ENCODE measurements around the gene POTEG.
"Not testable (repeated sequence)": the region's sequence is repeated elsewhere in the genome, so short reads cannot be mapped to it uniquely, and the experiment has no call there.

Gene POTEG

DNA sequence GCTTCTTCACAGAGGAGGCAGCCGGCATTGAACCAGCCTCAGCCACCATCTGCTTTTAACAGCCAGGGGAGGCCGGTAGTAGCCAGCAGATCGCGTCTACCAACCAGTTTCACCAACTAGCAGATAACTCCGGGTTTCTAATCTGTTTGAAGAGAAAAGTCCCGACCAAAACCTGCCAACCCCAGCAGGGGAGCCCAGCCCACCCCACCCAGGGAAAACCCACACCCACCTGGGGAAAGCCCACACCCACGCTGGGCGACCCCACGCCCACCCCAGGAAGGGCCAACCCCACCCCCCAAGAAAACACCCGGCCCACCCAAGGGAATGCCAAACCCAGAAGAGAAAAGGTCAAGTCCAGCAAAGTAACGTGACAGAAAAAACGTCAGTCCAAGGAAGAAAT, at the start of gene POTEG:
TSS of gene POTEG (minus strand) at position 101 of the 400 bp plus-strand sequence. CDS start at position 49, 52 bp downstream.
- DNase-seq, result not testable (repeated sequence)

DNA sequence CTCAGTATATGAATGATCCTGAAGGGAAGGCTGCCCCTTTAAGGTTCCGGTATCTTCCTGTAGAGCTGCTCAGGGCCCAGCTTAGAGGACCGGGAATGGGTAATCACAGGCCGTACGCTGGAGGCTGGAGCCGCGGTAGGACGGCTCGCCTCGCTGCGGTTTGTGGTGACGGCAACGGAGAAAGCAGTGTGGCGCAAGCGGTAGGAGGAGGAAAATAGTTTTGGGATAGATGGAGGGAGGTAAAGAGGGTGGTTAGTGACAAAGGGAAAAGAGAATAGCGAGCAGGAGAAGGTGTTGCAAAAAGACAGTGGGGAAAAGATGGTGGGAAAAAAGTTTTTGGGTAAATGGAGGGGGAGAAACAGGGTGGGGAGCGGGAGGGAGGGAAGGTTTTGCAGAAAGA, 48.0 kb upstream of the POTEG start:
- not testable (repeated sequence) for DNase-seq

DNA sequence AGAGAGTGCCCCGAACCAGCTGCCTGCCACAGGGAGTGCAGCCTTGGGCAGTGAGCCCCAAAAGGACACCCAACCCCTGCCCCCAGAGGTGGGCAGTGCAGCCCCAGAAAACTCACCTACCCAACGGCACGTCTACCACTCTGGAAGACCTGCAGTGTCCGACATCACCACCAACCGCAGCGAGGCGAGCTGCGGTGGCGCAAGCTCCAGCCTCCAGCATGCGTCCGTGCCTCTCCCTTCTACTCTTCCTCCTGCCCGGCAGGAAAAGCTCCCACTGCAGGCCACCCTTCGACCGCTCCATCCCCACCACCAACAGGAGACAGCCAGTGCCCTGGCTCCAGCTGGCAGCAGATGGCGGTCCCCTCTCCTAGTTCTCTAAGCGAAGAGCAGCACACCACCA, 47.3 kb upstream of the POTEG start:
- DNase-seq, result not testable (repeated sequence)

DNA sequence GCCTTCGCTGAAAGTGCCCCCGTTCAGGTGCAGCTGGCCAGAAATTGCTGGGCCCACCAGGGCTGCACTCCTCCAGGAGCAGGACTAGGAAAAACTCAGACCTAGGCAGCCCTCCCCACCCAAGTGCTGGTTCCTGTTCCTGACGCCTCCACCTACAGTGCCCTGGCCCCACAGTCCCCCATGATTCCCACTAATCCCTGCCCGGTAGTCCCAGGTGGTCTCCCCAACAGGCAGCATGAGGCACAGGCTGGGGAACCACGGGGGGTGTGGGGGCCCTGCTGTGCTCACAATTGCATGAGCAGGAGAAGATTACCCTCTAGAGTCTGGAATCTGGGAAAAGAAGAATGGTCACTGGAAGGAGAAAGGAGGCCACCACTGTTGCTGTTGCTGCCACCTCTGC, 46.4 kb upstream of the POTEG start:
- not testable (repeated sequence) for DNase-seq

DNA sequence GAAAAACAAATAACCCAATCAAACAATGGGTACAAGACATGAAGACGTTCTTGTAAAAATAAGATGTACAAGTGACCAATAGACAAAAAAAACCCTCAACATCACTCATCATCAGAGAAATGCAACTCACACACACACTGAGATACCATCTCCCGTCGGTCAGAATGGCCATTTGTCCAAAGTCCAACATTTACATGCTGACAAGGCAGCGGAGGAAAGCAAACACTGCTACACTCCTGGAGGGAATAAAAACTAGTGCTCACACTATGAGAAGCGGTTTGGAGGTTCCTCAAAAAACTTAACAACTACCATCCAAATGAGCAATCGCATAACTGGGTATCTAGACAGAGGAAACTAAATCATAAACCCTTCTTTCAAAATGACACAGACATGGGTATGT, 11.6 kb upstream of the POTEG start:
- not testable (repeated sequence) for DNase-seq

DNA sequence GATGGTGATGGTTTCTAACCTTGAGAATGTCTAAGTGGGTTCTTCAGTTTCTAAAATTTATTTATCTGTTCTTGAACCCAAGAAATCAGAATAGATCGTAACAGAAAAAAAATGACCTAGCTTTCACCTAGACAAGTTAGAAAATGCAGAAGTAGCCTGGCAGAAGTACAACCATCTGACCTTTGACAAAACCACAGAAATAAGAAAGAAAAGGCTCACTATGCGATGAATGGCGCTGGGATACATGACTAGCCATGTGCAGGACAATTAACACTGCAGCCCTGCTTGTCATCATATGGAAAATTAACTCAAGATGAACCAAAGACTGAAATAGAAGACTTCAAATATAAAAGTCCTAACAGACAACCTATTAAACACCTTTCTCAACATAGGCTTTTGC, 5.7 kb upstream of the POTEG start:
- not testable (repeated sequence) for DNase-seq

DNA sequence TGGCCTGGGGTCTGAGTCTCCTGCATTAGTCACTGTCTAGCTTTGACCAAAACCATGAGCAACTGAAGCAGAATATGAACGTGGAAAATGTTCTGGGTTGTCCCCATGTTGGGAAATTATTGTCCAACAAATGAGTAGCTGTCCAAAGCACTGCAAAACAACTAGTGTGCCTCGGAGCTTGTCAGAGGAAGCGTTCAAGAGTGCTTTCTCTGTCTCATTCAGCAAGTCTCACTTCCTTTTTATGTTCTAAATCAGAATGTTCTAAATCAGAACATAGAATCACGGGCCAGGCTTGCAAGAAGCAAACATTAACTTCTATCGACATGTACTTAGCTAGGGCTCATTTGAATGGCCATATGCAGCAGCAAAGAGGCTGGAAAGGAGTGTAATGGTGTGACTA, 5.1 kb upstream of the POTEG start:
- not testable (repeated sequence) for DNase-seq

DNA sequence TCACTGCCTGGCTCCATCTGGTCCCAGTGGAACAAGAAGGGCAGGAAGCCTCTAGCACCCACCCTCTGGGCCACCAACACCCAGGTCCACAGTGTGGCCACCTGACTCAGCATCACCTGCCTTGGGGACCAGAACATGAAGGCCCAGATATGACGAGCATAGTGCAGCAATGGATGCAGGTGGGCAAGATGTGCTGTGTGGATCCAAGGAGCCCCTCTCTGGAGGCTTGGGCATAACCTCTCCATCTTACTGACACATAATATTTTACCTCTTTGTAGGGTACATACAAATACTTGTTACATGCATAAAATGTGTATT, 2.9 kb upstream of the POTEG start:
- DNase-seq, result not testable (repeated sequence)

DNA sequence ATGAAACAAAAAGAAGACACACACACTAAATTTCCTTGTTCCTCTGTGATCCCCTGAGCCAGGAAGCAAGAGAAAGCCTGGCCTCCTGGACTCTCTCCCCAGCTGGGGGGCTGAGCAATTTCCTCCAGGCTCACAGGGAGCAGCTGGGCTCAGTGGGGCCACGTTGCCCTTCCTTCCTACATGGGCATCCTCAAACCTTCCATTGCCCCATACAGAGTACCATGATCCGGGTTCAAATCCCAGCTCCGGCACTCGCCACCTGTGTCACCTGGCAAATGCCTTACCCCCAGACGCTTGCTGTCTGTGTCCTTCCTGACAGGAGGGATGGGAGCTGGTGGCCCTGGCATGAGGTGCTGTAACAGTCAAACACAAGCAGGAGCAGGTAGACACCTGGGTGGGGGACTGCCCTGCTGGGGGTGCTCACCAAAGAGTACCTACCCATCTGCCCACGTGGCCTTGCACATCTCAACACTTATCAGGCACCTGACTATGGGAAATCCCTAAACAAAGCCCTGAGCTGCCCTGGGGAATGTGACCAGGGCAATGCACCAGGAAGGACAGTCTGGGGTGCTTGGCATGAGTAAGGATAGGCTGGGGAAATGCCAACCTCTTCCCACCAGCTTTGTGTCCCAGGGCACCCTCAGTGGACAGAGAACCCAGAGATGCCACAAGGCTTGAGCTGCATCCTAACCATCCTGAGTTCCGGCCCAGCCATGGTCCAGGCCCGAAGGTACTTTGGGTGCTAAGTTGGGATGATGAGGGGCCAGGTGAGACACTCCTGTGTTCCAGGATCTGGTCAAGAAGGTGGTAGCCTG, 2.4 kb upstream of the POTEG start:
- not testable (repeated sequence) for DNase-seq

DNA sequence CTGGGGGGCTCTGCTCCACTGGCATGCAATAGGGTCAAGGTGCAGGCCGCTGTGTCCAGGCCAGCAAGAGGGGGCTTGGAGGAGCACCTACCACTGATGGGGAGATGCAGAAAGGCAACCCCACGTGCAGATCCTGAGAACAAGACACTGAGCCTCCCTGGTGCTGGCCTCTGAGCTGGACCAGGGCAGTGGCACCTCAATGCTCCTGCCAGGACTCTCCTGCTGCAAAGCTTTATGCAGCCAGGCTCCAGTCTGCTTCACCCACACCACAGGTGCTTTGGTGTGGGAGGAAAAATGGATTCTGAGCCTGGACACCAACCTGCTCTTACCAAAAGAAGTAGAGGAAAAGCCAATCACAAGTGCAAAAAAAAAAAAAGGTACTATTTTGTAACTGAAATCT, 1.7 kb upstream of the POTEG start:
- DNase-seq, result not testable (repeated sequence)

DNA sequence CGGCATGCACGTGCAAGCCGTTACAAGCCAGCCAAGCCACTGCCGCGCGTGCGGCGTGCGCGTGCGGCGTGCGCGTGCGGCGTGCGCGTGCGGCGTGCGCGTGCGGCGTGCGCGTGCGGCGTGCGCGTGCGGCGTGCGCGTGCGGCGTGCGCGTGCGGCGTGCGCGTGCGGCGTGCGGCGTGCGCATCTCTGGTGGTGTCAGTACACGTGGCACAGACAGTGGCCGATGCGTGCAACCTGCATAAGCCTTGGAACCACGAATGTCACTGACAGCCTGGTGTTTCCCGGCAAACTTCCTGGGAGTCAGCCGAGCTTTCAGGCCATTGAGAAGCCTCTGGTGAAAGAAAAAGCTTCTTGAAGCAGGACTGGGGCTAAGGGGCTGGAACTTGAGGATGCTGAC, 750 bp upstream of the POTEG start:
- not testable (repeated sequence) for DNase-seq

DNA sequence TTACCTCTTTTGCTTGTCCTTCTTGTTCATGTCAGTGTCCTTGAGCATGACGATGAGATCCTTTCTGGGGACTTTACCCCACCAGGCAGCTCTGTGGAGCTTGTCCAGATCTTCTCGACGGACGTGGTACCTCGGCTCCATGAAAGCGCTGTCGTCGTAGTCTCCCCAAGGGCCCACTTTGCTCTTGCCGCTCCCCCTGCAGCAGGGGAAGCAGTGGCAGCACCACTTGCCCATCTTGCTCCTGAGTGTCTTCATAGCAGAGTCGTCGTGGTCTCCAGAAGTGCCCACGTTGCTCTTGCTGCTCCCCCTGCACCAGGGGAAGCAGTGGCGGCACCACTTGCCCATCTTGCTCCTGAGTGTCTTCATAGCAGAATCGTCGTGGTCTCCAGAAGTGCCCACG, 376 bp downstream of the POTEG start:
- not testable (repeated sequence) for DNase-seq

DNA sequence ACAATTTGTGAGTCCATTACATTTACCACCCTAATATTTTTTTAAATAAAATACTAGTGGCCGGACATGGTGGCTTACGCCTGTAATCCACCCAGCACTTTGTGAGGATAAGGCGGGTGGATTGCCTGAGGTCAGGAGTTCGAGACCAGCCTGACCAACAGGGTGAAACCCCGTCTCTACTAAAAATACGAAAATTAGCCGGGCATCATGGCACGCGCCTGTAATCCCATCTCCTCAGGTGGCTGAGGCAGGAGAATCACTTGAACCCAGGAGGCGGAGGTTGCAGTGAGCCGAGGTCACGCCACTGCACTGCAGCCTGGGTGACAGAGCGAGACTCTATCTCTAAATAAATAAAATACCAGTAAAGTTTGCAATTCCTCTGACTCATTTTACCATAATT, 25.6 kb downstream of the POTEG start:
- DNase-seq, result not testable (repeated sequence)

DNA sequence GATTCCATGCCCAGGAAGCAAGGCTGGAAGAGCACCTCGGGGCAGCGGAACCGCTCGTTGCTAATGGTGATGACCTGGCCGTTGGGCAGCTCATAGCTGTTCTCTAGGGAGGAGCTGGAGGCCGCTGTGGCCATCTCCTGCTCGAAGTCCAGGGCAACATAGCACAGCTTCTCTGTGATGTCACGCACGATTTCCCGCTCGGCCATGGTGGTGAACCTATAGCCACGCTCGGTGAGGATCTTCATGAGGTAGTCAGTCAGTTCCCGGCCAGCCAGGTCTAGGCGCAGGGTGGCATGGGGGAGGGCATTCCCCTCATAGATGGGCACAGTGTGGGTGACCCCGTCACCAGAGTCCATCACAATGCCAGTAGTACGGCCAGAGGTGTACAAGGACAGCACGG, 32.0 kb downstream of the POTEG start:
- DNase-seq, result not testable (repeated sequence)

DNA sequence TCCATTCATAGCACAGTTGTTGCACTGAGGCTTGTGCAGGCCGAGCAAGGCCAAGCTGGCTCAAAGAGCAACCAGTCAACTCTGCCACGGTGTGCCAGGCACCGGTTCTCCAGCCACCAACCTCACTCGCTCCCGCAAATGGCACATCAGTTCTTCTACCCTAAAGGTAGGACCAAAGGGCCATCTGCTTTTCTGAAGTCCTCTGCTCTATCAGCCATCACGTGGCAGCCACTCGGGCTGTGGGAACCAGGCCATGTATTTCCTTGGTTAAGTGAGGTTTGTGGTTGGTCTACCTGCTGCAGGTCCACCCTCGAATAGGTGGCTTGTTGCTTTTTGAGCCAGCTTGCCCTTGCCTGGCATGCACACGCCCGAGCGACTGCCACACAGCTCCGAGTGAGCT, 39.4 kb downstream of the POTEG start:
- DNase-seq, result not testable (repeated sequence)

DNA sequence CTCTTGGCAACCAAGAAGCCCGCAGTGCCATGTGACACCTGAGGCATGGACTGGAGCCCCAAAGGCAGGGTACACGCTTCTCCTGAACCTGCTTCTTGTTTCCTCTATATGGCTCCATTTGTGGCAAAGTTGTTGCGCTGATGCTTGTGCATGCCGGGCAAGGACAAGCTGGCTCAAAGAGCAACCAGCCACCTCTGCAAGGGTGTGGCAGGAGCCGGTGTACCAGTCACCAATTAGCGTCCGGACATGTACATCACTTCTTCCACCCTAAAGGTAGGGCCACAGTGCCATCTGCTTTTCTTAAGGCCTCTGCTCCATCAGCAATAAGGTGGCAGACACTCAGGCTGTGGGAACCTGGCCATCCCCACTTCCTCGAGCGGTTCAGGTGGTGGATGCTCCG, 43.9 kb downstream of the POTEG start:
- not testable (repeated sequence) for DNase-seq

DNA sequence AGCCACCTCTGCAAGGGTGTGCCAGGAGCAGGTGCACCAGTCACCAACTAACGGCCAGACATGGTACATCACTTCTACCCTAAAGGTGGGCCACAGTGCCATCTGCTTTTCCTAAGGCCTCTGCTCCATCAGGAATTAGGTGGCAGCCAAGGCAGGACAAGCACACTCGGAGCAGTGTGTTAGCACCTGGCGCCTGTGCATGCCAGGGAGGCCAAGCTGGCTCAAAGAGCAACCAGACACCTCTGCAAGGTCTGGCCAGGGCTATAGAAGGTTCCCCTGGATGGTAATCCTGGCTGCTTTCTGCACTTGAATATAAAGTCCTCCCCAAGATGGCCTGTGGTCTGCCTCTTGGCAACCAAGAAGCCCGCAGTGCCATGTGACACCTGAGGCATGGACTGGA, 45.4 kb downstream of the POTEG start:
- not testable (repeated sequence) for DNase-seq

DNA sequence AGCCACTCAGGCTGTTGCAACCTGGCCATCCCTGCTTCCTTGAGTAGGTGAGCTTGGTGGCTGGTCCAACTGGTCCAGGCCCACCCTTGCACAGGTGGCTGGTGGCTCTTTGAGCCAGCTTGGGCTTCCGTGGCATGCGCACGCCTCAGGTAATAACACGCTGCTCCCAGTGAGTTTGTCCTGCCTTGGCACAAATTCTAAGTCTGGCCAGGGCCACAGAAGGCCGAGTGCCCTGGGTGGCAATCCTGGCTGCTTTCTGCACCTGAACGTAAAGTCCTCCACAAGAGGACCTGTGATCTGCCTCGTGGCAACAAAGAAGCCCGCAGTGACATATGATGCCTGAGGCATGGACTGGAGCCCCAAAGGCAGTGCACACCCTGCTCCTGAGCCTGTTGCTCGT, 47.1 kb downstream of the POTEG start:
- DNase-seq, result not testable (repeated sequence)

DNA sequence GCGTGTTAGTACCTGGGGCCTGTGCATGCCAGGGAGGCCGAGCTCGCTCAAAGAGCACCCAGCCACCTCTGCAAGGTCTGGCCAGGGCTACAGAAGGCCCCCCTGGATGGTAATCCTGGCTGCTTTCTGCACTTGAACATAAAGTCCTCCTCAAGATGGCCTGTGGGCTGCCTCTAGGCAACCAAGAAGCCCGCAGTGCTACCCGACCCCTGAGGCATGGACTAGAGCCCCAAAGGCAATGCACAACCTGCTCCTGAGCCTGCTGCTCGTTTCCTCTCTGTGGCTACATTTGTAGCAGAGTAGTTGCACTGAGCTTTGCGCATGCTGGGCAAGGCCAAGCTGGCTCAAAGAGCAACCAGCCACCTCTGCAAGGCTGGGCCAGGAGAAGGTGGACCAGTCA, 47.8 kb downstream of the POTEG start:
- DNase-seq, result not testable (repeated sequence)

DNA sequence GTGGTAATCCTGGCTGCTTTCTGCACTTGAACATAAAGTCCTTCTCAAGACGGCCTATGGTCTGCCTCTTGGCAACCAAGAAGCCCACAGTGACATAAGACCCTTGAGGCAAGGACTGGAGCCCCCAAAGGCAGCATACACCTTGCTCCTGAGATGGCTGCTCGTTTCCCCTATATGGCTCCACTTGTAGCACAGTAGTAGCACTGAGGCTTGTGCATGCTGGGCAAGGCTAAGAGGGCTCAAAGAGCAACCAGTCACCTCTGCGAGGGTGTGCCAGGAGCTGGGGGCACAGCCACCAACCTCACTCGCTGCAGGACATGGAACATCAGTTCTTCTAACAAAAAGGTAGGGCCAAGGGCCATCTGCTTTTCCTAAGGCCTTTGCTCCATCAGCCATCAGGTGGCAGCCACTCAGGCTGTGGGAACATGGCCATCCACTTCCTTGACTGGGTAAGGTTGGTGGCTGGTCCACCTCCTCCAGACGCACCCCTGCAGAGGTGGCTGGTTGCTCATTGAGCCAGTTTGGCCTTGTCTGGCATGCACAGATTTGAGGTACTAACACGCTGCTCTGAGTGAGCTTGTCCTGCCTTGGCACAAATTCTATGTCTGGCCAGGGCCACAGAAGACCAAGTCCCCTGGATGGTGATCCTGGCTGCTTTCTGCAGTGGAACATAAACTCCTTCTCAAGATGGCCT, 49.9 kb downstream of the POTEG start:
- DNase-seq, result not testable (repeated sequence)

DNA sequence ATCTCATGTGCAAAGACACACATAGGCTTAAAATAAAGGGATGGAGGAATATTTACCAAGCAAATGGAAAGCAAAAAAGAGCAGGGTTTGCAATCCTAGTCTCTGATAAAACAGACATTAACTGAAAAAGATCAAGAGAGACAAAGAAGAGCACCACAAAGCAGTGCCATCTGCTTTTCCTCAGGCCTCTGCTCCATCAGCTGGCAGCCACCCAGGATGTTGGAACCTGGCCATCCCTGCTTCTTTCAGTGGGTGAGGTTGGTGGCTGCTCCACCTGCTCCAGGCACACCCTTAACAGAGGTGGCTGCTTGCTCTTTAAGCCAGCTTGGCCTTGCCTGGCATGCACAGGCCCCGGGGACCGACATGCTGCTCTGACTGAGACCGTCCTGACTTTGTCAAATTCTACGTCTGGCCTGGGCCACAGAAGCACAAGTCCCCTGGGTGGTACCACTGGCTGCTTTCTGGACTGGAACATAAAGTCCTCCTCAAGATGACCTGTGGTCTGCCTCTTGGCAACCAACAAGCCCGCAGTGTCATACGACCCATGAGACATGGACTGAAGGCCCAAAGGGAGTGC, 51.0 kb downstream of the POTEG start:
- DNase-seq, result not testable (repeated sequence)

DNA sequence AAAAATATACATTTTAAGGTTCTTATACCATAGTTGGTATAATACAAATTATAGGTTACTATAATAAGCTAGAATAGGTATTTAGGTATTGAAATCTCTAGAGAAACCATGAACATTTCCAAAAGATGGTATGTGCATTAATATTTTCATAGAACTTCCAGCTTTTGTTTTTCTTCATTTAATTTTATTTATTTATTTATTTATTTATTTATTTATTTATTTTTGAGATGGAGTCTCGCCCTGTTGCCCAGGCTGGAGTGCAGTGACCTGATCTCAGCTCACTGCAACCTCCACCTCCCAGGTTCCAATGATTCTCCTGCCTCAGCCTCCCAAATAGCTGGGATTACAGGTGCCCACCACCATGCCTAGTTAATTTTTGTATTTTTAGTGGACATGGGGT, 54.0 kb downstream of the POTEG start:
- DNase-seq, result not testable (repeated sequence)

DNA sequence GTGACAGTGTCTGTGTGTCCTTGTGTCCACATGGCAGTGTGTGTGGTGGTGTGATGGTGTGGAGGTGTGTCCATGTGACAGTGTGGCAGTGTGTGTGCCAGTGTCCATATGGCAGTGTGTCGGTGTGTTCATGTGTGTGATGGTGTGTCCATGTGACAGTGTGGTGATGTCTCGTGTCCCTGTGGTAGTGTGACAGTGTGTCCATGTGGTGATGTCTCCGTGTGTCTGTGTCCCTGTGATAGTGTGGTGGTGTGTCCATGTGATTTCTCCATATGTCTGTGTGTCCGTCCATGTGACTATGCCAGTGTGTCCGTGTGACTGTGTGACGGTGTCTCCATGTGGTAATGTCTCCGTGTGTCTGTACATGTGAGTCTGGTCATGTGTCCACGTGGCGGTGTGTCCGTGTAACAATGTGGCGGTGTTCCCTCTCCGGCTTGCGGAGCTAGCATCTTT, 59.7 kb downstream of the POTEG start:
- DNase-seq, result not testable (repeated sequence)

Data from stimulated activated CD8-positive, alpha-beta memory T cell treated with anti-CD3 and anti-CD28 coated beads, Interleukin-4, amount 100 ng/mL, for 48 hours (primary cell).